HG02571 (cell line): ENCODE results near the gene MIOX.
"Not testable (repeated sequence)": the region's sequence is repeated elsewhere in the genome, so short reads cannot be mapped to it uniquely, and the experiment has no call there.

Experiments
- ATAC-seq: cut with Tn5 transposase; IDR thresholded peaks from one replicate; pipeline ENCODE4 v1.9.1; 2021; ENCODE audit warnings: mild to moderate bottlenecking, moderate library complexity; ENCODE audit not compliant: unreplicated experiment

MIOX gene

DNA sequence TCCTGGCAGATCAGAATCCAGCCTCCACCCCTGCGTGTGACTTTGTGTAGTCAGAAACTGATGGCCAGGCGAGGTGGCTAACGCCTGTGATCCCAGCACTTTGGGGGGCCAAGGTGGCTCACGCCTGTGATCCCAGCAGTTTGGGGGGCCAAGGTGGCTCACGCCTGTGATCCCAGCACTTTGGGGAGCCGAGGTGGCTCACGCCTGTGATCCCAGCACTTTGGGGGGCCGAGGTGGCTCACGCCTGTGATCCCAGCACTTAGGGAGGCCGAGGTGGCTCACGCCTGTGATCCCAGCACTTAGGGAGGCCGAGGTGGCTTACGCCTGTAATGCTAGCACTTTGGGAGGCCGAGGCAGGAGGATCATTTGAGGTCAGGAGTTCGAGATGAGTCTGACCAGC is 26.5 kb downstream of the MIOX start:
- ATAC-seq: no peak

DNA sequence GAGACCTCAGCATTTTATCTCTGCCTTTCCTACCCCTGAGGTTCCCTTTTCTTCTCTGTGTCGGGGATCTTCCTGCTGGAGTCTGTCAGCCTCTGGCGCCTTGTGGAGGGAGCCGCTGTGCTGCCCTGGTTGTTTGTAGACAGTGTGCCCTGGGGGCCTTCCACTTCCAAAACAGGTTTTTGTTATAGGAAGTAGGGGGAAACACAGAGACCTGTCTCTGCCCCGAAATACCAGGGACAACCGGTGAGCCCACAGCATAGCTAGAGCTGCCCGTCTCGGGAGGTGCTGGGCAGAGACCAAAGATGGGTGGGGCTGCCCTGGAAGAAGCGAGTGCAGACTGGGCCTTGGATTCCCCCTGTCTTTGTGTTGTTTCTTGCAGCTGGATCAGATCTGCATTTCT is 29.4 kb downstream of the MIOX start:
- ATAC-seq: no peak

DNA sequence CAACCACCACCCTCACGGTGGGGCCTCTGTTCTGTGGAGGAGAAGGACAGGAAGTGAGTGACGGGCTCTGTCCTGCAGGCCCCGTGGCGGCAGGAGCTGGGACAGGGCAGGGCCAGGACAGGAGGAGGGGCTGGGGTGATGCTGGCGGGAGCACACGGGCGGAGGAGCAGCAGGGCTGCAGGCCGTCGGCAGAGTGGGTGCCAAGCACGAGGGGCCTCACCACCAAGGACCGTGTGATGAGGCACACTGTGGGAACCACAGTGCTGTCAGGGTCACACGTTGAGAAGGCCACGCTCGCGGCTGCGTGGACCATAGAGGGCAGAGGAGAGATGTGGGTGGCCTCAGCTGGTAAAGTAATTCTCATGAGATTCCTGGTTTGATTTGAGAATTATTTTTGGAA is 30.2 kb downstream of the MIOX start:
- ATAC-seq: no peak

DNA sequence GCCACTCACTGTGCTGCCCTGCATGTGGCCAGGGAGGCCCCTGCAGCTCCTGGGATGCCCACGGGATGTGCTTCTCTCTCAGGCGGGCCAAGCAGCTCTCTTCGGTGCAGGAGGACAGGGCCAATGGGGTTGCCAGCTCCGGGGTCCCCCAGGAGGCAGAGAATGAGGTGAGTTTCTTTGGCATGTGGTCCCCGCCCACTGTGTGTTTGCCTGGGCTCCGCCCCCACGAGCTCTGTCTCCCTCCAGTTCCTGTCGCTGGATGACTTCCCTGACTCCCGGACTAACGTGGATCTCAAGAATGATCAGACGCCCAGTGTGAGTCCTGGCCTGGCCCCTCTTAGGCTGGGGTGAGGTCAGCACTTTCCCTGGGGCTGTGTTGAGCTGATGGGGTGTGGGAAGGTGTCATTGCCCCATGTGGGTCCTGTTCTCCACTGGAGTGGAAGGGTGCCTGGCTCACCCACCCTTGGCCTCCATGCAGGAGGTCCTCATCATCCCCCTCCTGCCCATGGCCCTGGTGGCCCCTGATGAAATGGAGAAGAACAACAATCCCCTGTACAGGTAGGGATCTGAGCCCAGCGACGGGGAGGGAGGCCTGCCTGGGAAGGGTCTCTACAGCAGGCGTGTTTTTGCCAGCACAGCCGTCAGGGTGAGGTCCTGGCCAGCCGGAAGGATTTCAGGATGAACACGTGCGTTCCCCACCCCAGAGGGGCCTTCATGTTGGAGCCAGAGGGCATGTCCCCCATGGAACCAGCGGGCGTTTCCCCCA is 31.0 kb downstream of the MIOX start:
- ATAC-seq: no peak

DNA sequence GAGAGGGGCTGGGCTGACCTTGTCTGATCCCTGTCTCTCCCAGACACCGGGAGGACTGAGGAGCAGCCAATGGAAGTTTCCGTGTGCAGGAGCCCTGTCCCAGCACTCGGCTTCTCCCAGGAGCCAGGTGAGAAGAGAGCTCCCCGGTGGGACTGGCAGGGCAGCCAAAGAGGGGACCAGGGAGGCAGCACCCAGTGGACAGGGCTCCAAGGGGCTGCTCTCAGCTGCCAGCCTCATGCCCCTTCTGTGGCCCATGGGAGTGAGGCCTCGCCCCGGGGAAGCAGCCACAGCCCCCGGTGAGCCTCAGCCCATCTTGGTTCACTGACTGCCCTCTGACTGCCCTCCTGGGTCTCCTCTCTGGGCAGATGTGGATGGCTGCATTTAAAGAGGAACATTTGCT is 31.9 kb downstream of the MIOX start:
- ATAC-seq: no peak

DNA sequence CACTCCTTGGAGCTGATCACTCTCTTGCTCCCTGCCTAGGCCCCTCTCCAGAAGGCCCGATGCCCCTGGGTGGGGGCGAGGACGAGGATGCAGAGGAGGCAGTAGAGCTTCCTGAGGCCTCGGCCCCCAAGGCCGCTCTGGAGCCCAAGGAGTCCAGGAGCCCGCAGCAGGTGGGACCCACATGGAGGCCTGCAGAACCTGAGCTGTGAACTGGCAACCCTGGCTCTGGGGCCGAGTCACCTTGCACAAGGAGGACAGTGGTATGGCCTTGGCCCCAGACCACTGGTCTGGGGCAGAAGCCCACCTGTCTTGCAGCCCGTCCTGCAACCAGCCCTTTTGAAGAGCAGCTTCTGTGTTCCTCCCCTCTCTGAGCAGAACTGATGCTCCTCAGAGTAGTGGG is 32.5 kb downstream of the MIOX start:
- ATAC-seq: no peak

DNA sequence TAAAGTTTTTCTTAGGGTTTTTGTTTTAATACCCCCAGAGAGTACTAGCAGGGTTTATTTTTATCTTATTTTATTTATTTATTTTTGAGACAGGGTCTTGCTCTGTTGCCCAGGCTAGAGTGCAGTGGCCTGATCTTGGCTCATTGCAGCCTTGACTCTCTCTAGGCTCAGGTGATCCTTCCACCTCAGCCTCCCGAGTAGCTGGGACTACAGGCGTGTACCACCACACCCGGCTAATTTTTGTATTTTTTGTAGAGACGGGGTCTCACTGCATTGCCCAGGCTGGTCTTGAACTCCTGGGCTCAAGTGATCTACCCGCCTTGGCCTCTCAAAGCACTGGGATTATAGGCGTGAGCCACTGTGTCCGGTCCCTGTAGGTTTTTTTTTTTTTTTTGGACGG is 33.5 kb downstream of the MIOX start:
- not testable (repeated sequence) for ATAC-seq

DNA sequence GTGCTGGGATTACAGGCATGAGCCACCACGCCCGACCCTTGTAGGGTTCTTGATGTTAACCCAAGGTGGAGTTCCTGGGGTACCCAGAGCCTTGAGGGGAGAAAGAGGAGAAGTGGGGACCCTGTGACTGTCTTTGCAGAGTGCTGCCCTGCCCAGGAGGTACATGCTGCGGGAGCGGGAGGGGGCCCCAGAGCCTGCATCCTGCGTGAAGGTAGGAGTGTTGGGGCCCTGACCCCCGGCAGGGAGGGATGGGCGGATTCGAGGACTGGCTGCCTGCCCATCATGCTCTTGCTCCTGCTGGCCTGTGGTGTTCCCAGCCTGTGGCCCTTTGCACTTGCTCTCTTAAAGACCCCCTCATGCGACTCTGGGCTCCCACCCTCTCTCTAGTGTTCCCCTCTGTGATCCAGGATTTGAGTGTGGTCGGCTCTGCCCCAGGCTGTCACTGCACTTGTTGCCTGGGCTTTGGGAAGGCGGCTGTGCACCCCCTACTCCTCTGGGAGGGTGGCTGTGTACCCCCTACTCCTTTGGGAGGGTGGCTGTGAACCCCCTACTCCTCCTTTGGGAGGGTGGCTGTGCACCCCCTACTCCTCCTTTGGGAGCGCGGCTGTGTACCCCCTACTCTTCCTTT is 34.3 kb downstream of the MIOX start:
- ATAC-seq: no peak

DNA sequence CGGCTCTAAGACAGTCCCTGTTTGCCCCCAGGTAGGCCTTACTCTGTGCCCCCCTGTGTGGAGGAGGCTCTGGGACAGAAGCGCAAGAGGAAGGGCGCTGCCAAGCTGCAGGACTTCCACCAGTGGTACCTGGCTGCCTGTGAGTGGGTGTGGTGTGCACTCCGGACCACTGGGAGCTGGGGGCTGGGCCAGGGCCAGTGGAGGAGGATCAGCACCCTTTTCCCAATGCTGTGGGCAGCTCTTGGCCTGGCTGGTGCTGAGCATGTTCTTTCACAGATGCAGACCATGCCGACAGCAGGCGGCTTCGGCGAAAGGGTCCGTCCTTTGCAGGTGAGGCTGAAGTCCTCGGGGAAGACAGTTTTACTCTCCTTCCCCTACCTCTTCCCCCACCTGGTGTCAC is 35.1 kb downstream of the MIOX start:
- ATAC-seq: no peak

DNA sequence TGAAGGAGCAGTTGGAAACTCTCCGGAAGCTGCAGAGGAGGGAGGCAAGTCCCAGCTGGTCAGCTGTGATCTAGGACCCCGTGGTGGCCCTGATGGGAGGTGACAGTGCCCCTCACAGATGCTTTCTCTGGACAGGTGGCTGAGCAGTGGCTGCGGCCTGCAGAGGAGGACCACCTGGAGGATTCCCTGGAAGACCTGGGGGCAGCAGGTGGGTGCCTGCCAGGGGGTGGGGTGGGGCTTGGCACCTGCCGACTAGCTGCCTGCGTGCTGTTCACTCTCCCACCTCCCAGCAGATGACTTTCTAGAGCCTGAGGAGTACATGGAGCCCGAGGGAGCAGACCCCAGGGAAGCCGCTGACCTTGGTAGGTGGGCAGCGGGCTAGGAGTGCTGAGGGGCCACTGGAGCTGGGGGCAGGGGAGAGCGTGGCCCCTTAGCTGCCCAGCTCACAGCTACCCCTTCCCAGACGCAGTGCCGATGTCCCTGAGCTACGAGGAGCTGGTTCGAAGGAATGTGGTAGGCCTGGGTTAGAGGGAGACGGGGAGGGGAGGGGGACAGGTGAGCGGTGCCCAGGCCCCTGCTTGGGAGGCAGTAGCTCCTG is 35.6 kb downstream of the MIOX start:
- no peak for ATAC-seq

DNA sequence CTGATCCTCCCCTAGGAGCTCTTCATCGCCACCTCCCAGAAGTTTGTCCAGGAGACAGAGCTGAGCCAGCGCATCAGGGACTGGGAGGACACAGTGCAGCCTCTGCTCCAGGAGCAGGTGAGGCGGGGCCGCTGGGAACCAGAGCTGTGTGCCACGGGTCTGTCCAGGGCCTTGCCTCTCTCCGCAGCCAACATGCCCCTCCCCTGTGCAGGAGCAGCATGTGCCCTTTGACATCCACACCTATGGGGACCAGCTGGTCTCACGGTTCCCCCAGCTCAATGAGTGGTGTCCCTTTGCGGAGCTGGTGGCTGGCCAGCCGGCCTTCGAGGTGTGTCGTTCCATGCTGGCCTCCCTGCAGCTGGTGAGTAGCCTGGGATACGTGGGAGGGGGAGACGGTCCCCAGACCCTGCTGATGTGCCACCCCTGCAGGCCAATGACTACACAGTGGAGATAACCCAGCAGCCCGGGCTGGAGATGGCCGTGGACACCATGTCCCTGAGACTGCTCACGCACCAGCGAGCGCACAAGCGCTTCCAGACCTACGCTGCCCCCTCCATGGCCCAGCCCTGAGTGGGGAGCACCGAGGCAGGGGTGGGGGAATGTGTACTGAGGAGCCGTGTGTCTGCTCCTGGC is 36.3 kb downstream of the MIOX start:
- ATAC-seq: no peak

DNA sequence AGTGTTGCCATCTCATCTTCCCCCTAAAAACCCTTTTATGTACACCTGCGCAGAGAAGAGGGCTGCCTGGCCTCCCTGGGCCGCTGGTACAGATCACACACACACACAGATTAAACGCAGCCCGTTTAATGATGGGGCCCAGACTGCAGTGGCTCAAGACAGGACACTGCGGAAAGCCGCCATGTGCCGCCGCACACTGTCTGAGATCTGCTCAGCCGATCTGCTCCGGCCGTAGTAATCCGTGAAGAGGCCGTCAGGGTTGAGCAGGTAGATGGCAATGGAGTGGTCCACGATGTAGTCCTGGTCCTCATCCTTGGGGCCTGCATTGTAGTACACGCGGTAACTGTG is 36.8 kb downstream of the MIOX start:
- no peak for ATAC-seq

DNA sequence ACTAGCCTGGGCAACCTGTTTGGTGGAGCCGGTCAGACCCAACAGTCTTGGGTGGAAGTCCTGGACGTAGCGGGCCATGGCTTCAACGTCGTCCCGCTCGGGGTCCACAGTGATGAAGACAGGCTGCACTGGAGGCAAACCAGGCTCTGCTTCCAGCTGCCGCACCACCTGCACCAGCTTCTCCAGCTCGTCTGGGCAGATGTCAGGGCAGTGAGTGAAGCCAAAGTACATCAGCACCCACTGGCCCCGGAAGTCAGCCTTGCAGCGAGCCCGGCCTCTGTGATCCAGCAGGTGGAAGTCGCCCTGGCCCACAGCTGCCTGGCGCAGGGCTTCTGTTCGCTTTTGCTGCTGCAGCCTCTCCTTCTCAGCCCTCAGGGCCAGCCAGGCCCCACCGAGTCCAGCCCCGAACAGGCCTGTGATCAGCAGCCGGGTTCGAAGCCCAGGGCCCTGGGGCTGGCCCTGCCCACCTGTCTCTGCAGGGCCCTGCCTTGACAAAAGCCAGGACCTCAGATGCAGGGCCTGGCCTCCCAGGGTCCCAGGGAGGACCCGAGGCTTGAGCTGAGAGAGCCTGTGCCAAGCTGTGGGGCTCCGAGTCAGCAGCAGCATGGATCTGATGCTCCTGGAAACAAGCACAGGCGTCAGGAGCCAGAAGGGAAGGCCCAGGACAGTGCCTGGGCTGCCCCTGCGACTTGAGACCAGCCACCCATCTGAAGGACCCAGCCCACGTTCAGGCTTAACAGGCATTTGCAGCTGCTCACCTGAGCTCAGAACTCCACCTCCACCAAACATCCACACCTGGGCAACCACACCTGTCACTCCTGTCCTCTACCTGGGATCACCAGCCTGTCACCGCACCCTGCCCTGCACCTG is 37.4 kb downstream of the MIOX start:
- no peak for ATAC-seq

DNA sequence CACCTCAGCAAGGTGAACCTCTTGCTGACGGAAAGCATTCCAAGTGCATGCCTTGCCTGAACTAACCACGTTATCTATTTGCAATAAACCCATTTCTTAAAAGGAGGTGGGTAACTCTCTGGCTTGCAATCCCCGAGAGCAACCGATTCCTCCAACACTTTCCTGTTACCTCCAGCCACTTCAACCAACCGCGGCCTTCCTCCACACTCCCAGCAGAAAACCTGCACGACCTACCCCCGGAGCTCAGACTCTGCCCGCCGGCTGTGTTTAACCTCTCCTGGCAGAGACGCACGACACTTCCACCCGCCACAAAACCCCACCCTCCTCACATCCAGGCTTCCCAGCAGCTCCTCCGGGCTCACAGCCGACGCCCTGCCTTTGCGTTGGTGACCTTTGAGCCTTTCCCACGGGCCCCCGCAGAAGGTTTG is 38.0 kb downstream of the MIOX start:
- ATAC-seq: no peak

DNA sequence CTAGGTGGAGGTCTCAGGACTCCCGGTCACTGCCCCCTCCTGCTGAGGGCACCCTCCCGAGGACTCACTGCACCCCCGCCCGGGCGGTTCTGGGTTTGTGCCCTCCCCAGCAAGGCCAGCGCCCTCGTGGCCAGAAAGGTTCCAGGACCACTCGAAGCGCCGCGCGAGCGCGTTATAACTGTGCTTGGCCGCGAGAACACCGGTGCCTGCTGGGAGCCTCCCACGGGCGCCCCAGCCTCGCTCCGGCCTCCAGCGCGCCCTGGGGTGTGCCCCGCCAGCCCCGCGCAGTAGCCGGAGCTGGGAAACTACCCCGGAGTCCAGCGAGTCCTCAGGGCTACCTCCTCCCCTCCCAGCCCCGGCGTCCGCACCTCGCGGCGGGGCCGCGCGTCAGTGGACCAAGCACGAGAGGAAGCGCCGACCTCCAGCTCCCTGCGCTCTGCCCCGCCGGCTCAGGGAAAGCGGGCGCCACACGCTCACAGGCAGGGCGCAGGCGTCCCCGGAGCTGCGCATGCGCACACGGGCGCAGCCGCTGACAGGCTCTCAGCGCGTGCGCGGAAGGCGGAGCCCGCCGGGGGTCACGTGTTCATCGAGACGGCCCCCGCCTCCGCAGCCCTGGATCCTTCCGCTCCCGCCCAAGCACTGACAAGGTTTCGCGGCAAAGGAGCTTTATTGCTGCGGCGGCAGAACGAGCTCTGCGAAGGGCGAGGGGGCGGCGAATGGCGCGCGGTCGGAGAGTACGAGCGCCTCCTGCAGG is 38.6 kb downstream of the MIOX start, which contains the start of gene SCO2:
TSS of gene SCO2 (minus strand) at position 495 of the 754 bp plus-strand sequence. CDS start 1,187 bp downstream, outside the sequence.
- ATAC-seq: peak; percentile 36

DNA sequence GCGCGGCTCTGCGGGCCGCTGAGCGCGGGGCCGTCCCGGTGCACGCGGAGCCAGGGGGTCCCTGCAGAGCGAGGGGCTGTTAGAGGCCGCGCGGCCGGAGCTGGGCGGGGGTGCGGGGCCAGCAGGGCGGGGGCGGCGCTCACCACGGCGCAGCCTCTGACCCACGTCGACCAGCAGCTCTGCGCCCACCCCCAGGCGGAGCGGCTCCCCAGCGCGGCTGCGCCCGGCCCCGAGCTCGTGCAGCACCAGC is 39.1 kb downstream of the MIOX start:
- ATAC-seq: no peak

DNA sequence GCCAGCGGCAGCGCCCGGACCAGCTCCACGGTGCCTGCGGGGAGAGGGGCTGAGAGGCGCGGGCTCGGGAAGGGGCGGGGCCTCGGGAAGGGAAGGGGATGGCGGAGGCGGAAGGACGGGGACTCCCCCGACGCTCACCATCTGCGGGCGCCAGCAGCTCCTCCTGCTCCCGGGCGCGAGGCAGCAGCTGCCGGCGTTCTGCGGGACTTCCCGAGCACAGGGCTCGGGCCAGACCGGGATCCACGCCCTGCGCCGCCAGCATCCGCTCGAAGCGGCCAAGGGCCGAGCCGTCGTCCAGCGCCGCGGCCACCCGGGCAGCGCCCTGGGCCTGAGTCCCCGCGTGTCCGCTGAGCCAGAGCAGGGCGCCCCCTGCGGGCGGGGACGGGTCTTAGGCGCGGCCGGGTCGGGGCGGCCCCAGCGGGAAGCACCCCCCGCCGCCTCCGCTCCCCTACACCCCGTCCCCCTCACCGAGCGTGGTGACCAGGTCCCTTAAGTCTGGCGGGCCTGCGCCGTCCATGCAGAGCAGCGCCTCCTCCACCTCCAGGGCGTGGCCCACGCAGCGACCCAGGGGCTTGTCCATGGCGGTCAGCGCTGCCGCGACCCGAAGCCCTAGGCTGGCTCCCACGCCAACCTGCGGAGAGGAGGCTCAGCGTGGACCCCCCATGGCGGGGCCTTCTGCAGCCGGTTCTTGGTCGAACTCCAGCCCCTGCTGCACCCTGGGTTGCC is 39.6 kb downstream of the MIOX start:
- peak; percentile 22 for ATAC-seq

DNA sequence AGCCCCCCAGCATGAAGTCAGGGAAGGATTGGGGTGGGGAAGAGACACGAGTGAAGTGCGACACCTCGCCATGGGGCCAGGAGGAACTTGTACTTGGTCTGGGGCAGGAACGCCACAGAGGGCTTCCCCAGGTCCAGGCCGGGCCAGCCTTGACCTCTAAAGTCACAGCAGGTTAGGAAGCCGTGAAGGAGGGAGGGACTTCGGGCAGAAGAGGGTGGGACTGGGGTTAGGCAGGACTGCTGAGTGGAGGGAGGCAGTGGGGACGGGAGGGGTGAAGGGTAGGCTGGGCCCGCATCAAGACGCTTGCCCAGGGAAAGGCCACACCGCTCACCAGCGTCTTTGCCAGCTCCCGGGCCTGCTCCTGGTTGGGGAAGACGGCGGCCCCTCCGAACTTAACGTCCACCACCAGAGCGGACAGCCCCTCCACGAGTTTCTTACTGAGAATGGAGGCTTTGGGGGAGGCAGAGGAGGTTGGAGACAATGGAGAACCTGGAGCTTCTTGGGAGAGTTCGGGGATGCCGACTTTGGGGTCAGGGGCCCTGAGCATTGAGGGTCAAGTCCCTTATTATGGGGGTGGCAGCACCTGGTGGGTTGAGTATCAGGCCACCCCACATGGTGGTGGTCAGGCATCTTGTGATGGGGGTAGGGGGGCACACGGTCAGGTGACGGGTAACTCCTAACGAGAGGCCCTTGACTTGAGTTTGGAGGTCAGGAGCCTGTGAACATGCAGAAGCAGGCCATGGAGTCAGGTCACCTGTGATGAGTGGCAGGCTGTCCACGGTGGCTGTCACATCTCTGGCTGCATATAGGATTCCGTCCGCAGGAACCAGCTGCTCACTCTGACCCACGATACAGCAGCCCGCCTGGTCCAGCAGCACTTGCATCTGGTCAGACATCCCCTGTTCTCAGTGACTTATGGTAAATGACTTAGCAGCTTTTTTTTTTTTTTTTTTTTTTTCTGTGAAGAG is 40.5 kb downstream of the MIOX start:
- no peak for ATAC-seq
